Measurements from ENCODE around the gene KCNE4.

GRCh38 chr2:223008162-223008561 is 43.8 kb upstream of the KCNE4 start:
- TF ChIP-seq, protein P1, sequence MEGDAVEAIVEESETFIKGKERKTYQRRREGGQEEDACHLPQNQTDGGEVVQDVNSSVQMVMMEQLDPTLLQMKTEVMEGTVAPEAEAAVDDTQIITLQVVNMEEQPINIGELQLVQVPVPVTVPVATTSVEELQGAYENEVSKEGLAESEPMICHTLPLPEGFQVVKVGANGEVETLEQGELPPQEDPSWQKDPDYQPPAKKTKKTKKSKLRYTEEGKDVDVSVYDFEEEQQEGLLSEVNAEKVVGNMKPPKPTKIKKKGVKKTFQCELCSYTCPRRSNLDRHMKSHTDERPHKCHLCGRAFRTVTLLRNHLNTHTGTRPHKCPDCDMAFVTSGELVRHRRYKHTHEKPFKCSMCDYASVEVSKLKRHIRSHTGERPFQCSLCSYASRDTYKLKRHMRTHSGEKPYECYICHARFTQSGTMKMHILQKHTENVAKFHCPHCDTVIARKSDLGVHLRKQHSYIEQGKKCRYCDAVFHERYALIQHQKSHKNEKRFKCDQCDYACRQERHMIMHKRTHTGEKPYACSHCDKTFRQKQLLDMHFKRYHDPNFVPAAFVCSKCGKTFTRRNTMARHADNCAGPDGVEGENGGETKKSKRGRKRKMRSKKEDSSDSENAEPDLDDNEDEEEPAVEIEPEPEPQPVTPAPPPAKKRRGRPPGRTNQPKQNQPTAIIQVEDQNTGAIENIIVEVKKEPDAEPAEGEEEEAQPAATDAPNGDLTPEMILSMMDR (conservative IDR thresholded peaks at IDR 0.05; ENCODE audit: low read length) = no peak
- no peak for TF ChIP-seq EZH2phosphoT487 (IDR thresholded peaks at IDR 0.05; ENCODE audit: borderline replicate concordance)
